ENCODE measurements around the gene ETNK2. TPM values are rescaled to one million over a fixed set of nuclear protein-coding genes. Genes with fewer than 3 reads are reported as not detected.
A peak's percentile ranks its signal among the peaks of the same experiment; 100 is the strongest.

Gene ETNK2
- total RNA-seq, 4 donors from 2014 or later, result 2.3 to 23.9 (median 13.9) TPM

DNA sequence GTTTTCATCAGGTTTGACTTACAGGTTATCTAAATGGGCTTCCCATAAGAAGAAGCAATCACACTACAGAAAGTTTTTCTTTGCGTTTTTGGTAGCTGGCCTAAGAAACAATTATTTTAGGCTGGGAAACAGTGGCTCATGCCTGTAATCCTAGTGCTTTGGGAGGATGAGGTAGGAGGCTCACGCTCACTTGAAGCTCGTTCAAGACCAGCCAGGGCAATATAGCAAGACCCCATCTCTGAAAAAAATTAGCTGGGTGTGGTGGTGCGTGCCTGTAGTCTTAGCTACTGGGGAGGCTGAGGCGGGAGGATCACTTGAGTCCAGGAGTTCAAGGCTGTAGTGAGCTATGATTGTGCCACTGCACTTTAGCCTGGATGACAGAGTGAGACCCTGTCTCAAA, 15.9 kb upstream of the ETNK2 start:
- intact Hi-C loops (cut with DNase I; ENCODE audit: low total_unique reads), result no loop called here
- Histone ChIP-seq H3K4me3 (no peak overlapping the region), H3K4me1 (no peaks in the 10 kb centered on the region), H3K9me3 (peaks cover 0 to 5% of the 10 kb centered on the region in 2 donors), H3K27ac (no peak overlapping the region), H3K27me3 (no peaks in the 10 kb centered on the region), H3K36me3 (no peaks in the 10 kb centered on the region)
- DNase-seq, result no peak
- TF ChIP-seq CTCF (IDR thresholded peaks at IDR 0.05) (no peak), POLR2A (IDR thresholded peaks at IDR 0.05) (no peak)

DNA sequence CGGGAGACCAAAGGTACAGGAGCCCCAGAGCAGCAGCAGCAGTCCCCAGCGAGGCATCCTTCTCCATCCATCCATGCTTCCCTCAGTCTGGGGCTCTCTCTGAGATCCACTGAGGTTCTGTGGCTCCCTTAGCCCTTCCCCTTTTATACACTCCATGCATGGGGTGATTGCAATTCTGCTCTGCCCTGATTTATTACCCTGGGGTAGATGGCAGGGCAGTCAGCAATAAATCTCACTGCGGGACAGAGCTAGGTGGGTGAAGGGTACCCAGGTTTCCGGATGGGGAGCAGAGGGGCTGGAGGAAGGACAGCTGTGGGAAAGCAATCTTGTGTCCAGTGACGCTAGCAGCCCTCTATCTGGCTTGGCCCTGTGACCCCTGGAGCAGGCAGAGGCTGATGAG, 14.4 kb upstream of the ETNK2 start, which contains the start of gene REN:
Gene REN, minus strand, starts transcription at position 119 of the 400 bp plus-strand sequence. Its CDS starts 44 bp downstream, at position 75.
- TF ChIP-seq CTCF (IDR thresholded peaks at IDR 0.05), result no peak
- TF ChIP-seq POLR2A (IDR thresholded peaks at IDR 0.05), result no peak
- Histone ChIP-seq H3K9me3 (peaks cover 0 to 5% of the 10 kb centered on the region in 2 donors), H3K27ac (no peak within 1 kb of the TSS), H3K36me3 (no peaks in the 10 kb centered on the region), H3K27me3 (no peaks in the 10 kb centered on the region), H3K4me1 (no peaks in the 10 kb centered on the region), H3K4me3 (no peak within 1 kb of the TSS)
- no peak for DNase-seq
- intact Hi-C loops (cut with DNase I; ENCODE audit: low total_unique reads), result no loop called here

DNA sequence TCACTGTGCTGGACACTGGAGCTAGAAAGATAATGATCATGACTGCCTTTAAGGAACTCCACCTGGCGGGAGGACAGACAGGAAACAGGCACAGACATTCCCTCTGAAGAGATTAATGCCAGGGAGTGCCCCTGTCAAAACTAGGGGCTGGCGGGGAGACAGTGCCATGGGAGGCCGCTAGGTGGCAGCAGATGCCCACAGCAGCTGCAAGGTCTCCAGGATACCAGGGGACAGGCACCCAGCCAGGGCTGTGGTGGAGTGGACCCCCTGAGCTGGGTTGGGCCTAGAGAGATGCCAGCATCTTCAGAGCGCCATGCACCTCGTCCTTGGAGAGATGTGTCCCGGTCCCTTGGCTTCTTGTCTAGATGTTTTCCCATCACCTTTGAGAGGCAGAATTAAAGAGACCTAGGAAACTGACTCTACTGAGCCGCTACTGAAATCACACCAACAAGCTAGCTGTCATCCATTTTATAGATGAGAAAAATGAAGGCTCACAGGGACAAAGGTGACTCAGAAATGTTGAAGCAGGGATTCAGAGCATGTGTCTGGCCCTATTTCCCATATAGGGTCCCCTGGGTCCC, 10.7 kb upstream of the ETNK2 start:
- peak; percentile 77 to 84 for DNase-seq
- no peak overlapping the region for H3K4me3 ChIP-seq
- intact Hi-C loops (cut with DNase I; ENCODE audit: low total_unique reads), result loop anchor here (5.0 kb wide), 1 partner anchor 205 kb away; no protein-coding TSS in a partner anchor
- no peak overlapping the region for H3K27ac ChIP-seq
- no peaks in the 10 kb centered on the region for H3K27me3 ChIP-seq
- H3K36me3 ChIP-seq, result no peaks in the 10 kb centered on the region
- TF ChIP-seq POLR2A (IDR thresholded peaks at IDR 0.05), result no peak
- peak; percentile 97 to 99 (median 98) for TF ChIP-seq CTCF (IDR thresholded peaks at IDR 0.05)
- no peaks in the 10 kb centered on the region for H3K4me1 ChIP-seq
- H3K9me3 ChIP-seq, result no peaks in the 10 kb centered on the region

DNA sequence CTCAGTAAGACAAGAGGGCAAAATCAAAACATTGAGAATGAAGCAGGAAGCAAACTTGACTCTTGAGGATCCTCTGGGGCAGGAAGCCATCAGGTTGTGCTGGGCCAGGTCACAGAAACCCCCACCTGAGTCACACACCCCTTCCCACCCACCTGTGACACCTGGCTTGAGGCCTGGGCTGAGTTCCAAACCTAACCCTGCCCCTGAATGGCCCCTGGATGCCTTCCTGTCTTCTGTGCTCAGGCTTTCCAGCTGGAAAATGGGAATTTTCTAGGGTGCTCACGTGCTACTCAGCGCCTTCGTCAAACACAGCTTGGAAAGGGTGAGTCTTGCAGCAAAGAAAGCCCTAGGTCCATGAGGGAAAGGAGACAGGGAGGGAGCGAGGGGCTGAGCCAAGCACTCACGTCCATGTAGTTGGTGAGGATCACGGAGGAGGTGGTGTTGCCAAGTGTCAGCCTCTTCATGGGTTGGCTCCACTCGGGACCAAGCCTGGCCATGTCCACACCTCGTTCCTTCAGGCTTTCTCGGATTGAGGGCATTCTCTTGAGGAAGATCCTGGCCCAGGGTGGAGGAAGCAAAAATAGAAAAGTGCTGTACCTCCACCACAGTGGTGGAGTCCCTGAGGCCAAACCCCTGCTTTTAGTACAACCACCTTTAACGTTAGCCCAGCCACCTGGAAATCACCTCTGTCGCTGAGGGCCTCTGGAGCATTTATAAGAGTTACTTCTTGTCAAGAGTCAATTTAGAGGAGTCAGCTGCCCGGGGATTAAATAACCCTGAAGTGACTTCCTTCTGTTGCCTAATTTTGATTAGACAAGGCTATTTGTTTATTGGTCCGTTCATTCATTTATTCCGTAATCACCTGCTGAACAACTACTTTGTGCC, 10.0 kb upstream of the ETNK2 start:
- no peak for DNase-seq
- H3K36me3 ChIP-seq, result no peaks in the 10 kb centered on the region
- no peak for TF ChIP-seq POLR2A (IDR thresholded peaks at IDR 0.05)
- TF ChIP-seq CTCF (IDR thresholded peaks at IDR 0.05), result no peak
- intact Hi-C loops (cut with DNase I; ENCODE audit: low total_unique reads), result loop anchor here (5.0 kb wide), 1 partner anchor 205 kb away; no protein-coding TSS in a partner anchor
- no peaks in the 10 kb centered on the region for H3K4me1 ChIP-seq
- H3K4me3 ChIP-seq, result no peak overlapping the region
- H3K27ac ChIP-seq, result no peak overlapping the region
- H3K27me3 ChIP-seq, result no peaks in the 10 kb centered on the region
- H3K9me3 ChIP-seq, result no peaks in the 10 kb centered on the region

GRCh38 chr1:204157962-204158361, 6.1 kb upstream of the ETNK2 start:
- intact Hi-C loops (cut with DNase I; ENCODE audit: low total_unique reads), result no loop called here
- H3K27me3 ChIP-seq, result no peaks in the 10 kb centered on the region
- TF ChIP-seq POLR2A (IDR thresholded peaks at IDR 0.05), result no peak
- TF ChIP-seq CTCF (IDR thresholded peaks at IDR 0.05), result no peak

More at GRCh38 chr1:204157962-204158361, 6.1 kb upstream of the ETNK2 start:
- H3K36me3 ChIP-seq, result no peaks in the 10 kb centered on the region
- no peak overlapping the region for H3K4me3 ChIP-seq
- no peak for DNase-seq
- H3K9me3 ChIP-seq, result no peaks in the 10 kb centered on the region
- H3K27ac ChIP-seq, result no peak overlapping the region
- no peaks in the 10 kb centered on the region for H3K4me1 ChIP-seq

Measured in uterus (tissue), 4 donors.